A673 (cell line): ENCODE results near the gene FMN2. TPM values are rescaled to one million over a fixed set of nuclear protein-coding genes. Genes with fewer than 3 reads are reported as not detected.

Experiments
- BruUV-seq: library from RNA; stranded (reverse); fragments of 400-500 nt; replicated peaks from 2 replicates; lab custom pipeline; 2021; lab: Mats Ljungman, UMichigan
- CTCF ChIA-PET: fragments of 300-600 bp; sonication (Branson Sonifier 250); formaldehyde crosslinking; loops from one replicate; lab custom pipeline; 2022; ENCODE audit warnings: antibody characterized with exemption; lab: Charles Lee
- POLR2A ChIA-PET: fragments of 300-600 bp; sonication (Branson Sonifier 250); formaldehyde crosslinking; loops from one replicate; lab custom pipeline; 2022; ENCODE audit warnings: antibody characterized with exemption; ENCODE audit not compliant: low non-redundant PET; lab: Charles Lee
- DNase-seq: peaks from one replicate; pipeline ENCODE4 v3.0.0-alpha.2; 2015; ENCODE audit warnings: low spot score
- H3K27ac ChIP-seq: fragments of 200-600 bp; sonication (generic); 2 replicates; pipeline ENCODE4 v1.5.1; 2016; ENCODE audit warnings: mixed run types, low read depth, mild to moderate bottlenecking, mixed read lengths, antibody characterized with exemption, low read length; ENCODE audit not compliant: poor library complexity, severe bottlenecking
- H3K27me3 ChIP-seq: fragments of 200-600 bp; sonication (generic); replicated peaks from 2 replicates; pipeline ENCODE4 v1.6.1; 2017; ENCODE audit warnings: mixed run types, low read depth, mild to moderate bottlenecking, mixed read lengths, antibody characterized with exemption, low read length; ENCODE audit not compliant: insufficient read depth, poor library complexity
- H3K36me3 ChIP-seq: fragments of 200-600 bp; sonication (generic); 2 replicates; pipeline ENCODE4 v1.6.1; 2016; ENCODE audit warnings: mixed run types, mild to moderate bottlenecking, mixed read lengths, antibody characterized with exemption, low read length; ENCODE audit not compliant: insufficient read depth, poor library complexity, severe bottlenecking
- H3K4me1 ChIP-seq: fragments of 200-600 bp; sonication (generic); 2 replicates; pipeline ENCODE4 v1.6.1; 2017; ENCODE audit warnings: mixed run types, mild to moderate bottlenecking, mixed read lengths, antibody characterized with exemption, low read length; ENCODE audit not compliant: insufficient read depth, poor library complexity, severe bottlenecking
- H3K4me3 ChIP-seq: fragments of 200-600 bp; sonication (generic); 2 replicates; pipeline ENCODE4 v1.5.1; 2016; ENCODE audit warnings: low read depth, mixed run types, mild to moderate bottlenecking, mixed read lengths, low read length; ENCODE audit not compliant: poor library complexity, severe bottlenecking
- H3K9me3 ChIP-seq: fragments of 200-600 bp; sonication (generic); 2 replicates; pipeline ENCODE4 v1.6.1; 2016; ENCODE audit warnings: mixed run types, low read depth, mild to moderate bottlenecking, mixed read lengths, antibody characterized with exemption, low read length; ENCODE audit not compliant: poor library complexity, severe bottlenecking
- EZH2 ChIP-seq: fragments of 200-600 bp; sonication (generic); IDR thresholded peaks from 2 replicates; pipeline ENCODE4 v1.6.1; 2017; ENCODE audit warnings: borderline replicate concordance, low read depth, mild to moderate bottlenecking, mixed read lengths, antibody characterized with exemption, low read length; ENCODE audit not compliant: poor library complexity, severe bottlenecking
- intact Hi-C: fragments of 100-400 bp; cut with micrococcal nuclease; formaldehyde crosslinking; loops from one replicate; pipeline ENCODE4 v1.10.0; 2022; ENCODE audit not compliant: unreplicated experiment
- total RNA-seq: library from RNA; stranded (reverse); gene quantifications from 2 replicates; pipeline ENCODE4 v1.2.3, GENCODE V29; 2021
- TF ChIP-seq, protein P1 (sequence below): fragments of 300-800, 200-600 bp; sonication (generic); conservative IDR thresholded peaks from 2 replicates; pipeline ENCODE4 v1.5.1; 2017; ENCODE audit warnings: low read depth, mild to moderate bottlenecking, antibody characterized with exemption, low read length, moderate library complexity, mixed read lengths

Gene FMN2
- total RNA-seq, 1 experiment from 2014 or later, result not detected

DNA sequence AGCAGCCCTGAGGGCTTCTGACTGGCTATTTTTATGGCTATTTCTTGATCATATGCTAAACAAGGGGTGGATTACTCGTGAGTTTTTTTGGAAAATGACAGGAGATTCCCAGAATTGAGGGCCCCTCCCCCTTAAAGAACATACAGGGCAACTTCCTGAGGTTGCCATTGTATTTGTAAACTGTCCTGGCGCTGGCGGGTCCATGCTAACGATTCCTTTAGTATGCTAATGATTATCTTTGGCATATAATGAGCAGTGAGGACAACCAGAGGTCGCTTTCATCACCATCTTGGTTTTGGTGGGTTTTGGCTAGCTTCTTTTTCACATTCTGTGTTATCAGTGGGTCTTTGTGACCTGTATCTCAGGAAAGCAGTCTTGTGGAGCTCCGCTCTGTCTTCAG, 24.1 kb downstream of the FMN2 start:
- Histone ChIP-seq H3K4me3 (no peak overlapping the region), H3K27me3 (no peaks in the 10 kb centered on the region), H3K4me1 (no peaks in the 10 kb centered on the region), H3K36me3 (no peaks in the 10 kb centered on the region), H3K27ac (no peak overlapping the region), H3K9me3 (no peaks in the 10 kb centered on the region)
- no TSS peak for BruUV-seq
- TF ChIP-seq EZH2, result no peak
- TF ChIP-seq, protein P1, sequence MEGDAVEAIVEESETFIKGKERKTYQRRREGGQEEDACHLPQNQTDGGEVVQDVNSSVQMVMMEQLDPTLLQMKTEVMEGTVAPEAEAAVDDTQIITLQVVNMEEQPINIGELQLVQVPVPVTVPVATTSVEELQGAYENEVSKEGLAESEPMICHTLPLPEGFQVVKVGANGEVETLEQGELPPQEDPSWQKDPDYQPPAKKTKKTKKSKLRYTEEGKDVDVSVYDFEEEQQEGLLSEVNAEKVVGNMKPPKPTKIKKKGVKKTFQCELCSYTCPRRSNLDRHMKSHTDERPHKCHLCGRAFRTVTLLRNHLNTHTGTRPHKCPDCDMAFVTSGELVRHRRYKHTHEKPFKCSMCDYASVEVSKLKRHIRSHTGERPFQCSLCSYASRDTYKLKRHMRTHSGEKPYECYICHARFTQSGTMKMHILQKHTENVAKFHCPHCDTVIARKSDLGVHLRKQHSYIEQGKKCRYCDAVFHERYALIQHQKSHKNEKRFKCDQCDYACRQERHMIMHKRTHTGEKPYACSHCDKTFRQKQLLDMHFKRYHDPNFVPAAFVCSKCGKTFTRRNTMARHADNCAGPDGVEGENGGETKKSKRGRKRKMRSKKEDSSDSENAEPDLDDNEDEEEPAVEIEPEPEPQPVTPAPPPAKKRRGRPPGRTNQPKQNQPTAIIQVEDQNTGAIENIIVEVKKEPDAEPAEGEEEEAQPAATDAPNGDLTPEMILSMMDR, result no peak
- ChIA-PET CTCF (no interaction called here), POLR2A (no interaction called here)
- no peak for DNase-seq
- intact Hi-C loops, result no loop called here

DNA sequence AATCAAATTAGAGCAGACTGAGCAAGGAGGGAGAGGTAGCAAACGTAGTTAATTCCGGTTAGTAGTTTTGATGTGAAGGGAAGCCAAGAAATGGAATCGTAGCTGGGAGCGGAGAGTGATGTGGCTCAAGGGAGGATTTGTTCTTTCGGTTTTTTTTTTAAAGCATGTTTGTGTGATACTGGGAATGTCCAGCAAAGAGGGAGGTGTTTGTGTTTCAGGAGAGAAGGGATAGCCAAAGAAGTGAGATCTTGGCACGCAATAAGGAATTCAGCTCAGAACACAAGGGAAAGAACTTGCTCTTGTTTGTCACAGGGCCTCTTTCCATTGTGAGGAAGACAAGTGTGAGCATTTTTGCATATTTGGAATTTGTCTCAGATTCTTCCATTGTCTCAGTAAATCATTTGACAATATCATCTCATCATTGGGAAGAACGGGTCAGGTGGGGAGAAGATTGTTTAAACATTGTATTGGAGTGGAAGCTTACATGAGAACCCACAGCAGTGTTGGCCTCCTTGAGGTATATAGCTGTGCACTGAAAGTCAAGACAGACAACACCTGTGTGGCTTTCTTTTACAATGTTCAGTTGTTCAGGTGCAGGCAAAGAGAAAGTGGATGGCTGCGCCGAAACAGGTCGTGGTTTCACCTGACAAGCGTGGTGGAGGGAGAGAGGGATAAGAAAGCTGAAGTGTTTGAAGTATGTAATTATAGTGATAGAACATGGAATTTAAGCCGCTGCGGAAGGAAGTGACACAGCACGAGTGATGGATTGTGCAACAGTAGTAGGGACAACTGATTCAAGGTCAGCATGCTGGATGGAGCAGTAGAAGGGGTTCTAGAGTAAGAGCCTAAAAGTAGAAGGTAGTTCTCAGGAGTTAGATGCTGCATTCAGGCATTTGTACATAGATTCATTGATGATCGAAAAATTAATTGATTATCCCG, 25.4 kb downstream of the FMN2 start:
- TF ChIP-seq, protein P1, result no peak
- no peak for TF ChIP-seq EZH2
- ChIA-PET CTCF (no interaction called here), POLR2A (no interaction called here)
- Histone ChIP-seq H3K36me3 (no peaks in the 10 kb centered on the region), H3K4me3 (no peak overlapping the region), H3K27me3 (no peaks in the 10 kb centered on the region), H3K4me1 (no peaks in the 10 kb centered on the region), H3K27ac (no peak overlapping the region), H3K9me3 (no peaks in the 10 kb centered on the region)
- DNase-seq, result no peak
- intact Hi-C loops, result no loop called here
- BruUV-seq, result no TSS peak

DNA sequence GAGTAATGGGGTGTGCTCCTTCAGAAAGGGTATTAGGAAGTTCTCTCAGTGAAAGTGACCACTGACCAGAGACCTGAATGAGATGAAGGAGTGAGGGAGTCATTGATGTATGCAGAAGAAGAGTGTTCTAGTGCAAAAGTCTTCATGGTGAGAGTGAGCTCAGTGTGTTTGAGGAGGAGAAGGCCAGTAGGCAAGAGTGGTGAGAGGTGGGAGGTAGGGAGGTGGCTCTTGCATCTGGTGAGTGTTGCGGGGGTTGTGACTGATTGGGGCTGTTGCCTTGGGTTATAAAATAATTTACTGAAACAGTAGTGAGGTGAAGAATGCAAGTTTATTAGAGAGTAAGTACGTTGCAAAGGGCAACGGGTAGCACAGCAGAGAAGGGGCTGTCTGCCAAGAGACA, 26.2 kb downstream of the FMN2 start:
- Histone ChIP-seq H3K9me3 (no peaks in the 10 kb centered on the region), H3K27ac (no peak overlapping the region), H3K4me1 (no peaks in the 10 kb centered on the region), H3K36me3 (no peaks in the 10 kb centered on the region), H3K27me3 (no peaks in the 10 kb centered on the region), H3K4me3 (no peak overlapping the region)
- no peak for TF ChIP-seq EZH2
- TF ChIP-seq, protein P1, result no peak
- intact Hi-C loops, result no loop called here
- no TSS peak for BruUV-seq
- POLR2A ChIA-PET, result no interaction called here
- no peak for DNase-seq
- CTCF ChIA-PET, result no interaction called here
